Measurements from ENCODE around the gene SEMA3C.

Gene SEMA3C

GRCh38 chr7:80847895-80848294 is 71.0 kb downstream of the SEMA3C start:
- CTCF ChIA-PET = no interaction called here
- TF ChIP-seq ZNF529 (tag by site-specific recombination; IDR thresholded peaks at IDR 0.05; ENCODE audit: insufficient replicate concordance) = no peak
- TF ChIP-seq ZNF155 (tag by site-specific recombination; IDR thresholded peaks at IDR 0.05) = no peak
- TF ChIP-seq ZBTB48 (tag by site-specific recombination; IDR thresholded peaks at IDR 0.05) = no peak
- no peak for TF ChIP-seq ZNF292 (tag by site-specific recombination; IDR thresholded peaks at IDR 0.05; ENCODE audit: borderline replicate concordance, low read depth)
- TF ChIP-seq PRDM6 (tag by site-specific recombination; IDR thresholded peaks at IDR 0.05) = peak; percentile 21; the same call in 1 of the 2 replicates
- TF ChIP-seq PRDM10 (tag by site-specific recombination; IDR thresholded peaks at IDR 0.05) = no peak
- no peak for TF ChIP-seq ZNF366 (tag by site-specific recombination; conservative IDR thresholded peaks at IDR 0.05)
- Histone ChIP-seq H3K36me3 (ENCODE audit: control insufficient read depth in 2 of 2, insufficient read depth in 1 of 2, low read length in 2 of 2) (no peaks in the 10 kb centered on the region), H3K4me1 (ENCODE audit: control insufficient read depth, insufficient read depth, low read length) (peaks cover 32% of the 10 kb centered on the region), H3K9me3 (ENCODE audit: control insufficient read depth, insufficient read depth, low read depth, low read length) (no peaks in the 10 kb centered on the region), H3K27ac (ENCODE audit: extremely low read depth, low read depth, low read length) (no peak overlapping the region), H3K4me3 (ENCODE audit: low read depth, low read length) (no peak overlapping the region)
- POLR2A ChIA-PET = no interaction called here

GRCh38 chr7:80847027-80847426 is 71.8 kb downstream of the SEMA3C start:
- H3K27ac ChIP-seq (ENCODE audit: extremely low read depth, low read depth, low read length) = no peak overlapping the region
- H3K4me3 ChIP-seq (ENCODE audit: low read depth, low read length) = no peak overlapping the region
- POLR2A ChIA-PET = no interaction called here
- no peaks in the 10 kb centered on the region for H3K9me3 ChIP-seq (ENCODE audit: control insufficient read depth, insufficient read depth, low read depth, low read length)
- no peaks in the 10 kb centered on the region for H3K36me3 ChIP-seq (ENCODE audit: control insufficient read depth in 2 of 2, insufficient read depth in 1 of 2, low read length in 2 of 2)
- CTCF ChIA-PET = no interaction called here
- peaks cover 40% of the 10 kb centered on the region for H3K4me1 ChIP-seq (ENCODE audit: control insufficient read depth, insufficient read depth, low read length)
- no peak for TF ChIP-seq ZFP3 (tag by site-specific recombination; IDR thresholded peaks at IDR 0.05; ENCODE audit: low read depth)
- TF ChIP-seq ZNF37A (tag by site-specific recombination; IDR thresholded peaks at IDR 0.05) = no peak
- no peak for TF ChIP-seq ZNF513 (tag by site-specific recombination; IDR thresholded peaks at IDR 0.05)
- TF ChIP-seq ZNF311 (tag by site-specific recombination; IDR thresholded peaks at IDR 0.05; ENCODE audit: borderline replicate concordance) = no peak
- TF ChIP-seq ZNF777 (tag by site-specific recombination; IDR thresholded peaks at IDR 0.05; ENCODE audit: borderline replicate concordance) = no peak
- TF ChIP-seq ZNF16 (tag by site-specific recombination; IDR thresholded peaks at IDR 0.05; ENCODE audit: low read depth) = no peak
- no peak for TF ChIP-seq ZBTB17 (tag by site-specific recombination; IDR thresholded peaks at IDR 0.05)
- no peak for TF ChIP-seq KLF1 (tag by site-specific recombination; IDR thresholded peaks at IDR 0.05)
- no peak for TF ChIP-seq ATF2 (tag by site-specific recombination; IDR thresholded peaks at IDR 0.05; ENCODE audit: low read depth)
- no peak for TF ChIP-seq ZBTB48 (tag by site-specific recombination; IDR thresholded peaks at IDR 0.05)
- TF ChIP-seq SCRT1 (tag by site-specific recombination; IDR thresholded peaks at IDR 0.05; ENCODE audit: borderline replicate concordance) = no peak
- no peak for TF ChIP-seq ZNF548 (tag by site-specific recombination; IDR thresholded peaks at IDR 0.05)
- TF ChIP-seq ZNF549 (tag by site-specific recombination; IDR thresholded peaks at IDR 0.05) = no peak
- TF ChIP-seq AEBP2 (tag by site-specific recombination; IDR thresholded peaks at IDR 0.05; ENCODE audit: borderline replicate concordance) = no peak
- TF ChIP-seq ZNF558 (tag by site-specific recombination; IDR thresholded peaks at IDR 0.05) = no peak
- TF ChIP-seq ZNF274 (IDR thresholded peaks at IDR 0.05; ENCODE audit: low read length) = no peak
- TF ChIP-seq ZNF274 (tag by site-specific recombination; IDR thresholded peaks at IDR 0.05; ENCODE audit: borderline replicate concordance) = no peak
- no peak for TF ChIP-seq ZNF404 (tag by site-specific recombination; IDR thresholded peaks at IDR 0.05)
- TF ChIP-seq BCL6B (tag by site-specific recombination; IDR thresholded peaks at IDR 0.05) = no peak
